H4 (cell line): ENCODE results near the gene ZSCAN22. TPM values are rescaled to one million over a fixed set of nuclear protein-coding genes. Genes with fewer than 3 reads are reported as not detected.
"Not testable (repeated sequence)": the region's sequence is repeated elsewhere in the genome, so short reads cannot be mapped to it uniquely, and the experiment has no call there.

ENCODE experiments used
- DNase-seq: peaks from one replicate; pipeline ENCODE4 v3.0.0-alpha.2; 2015; ENCODE audit warnings: low spot score
- total RNA-seq: library from RNA; depleted of rRNA; stranded (reverse); fragments of >200 nt; shearing (Covaris generic); gene quantifications from 2 replicates; pipeline ENCODE4 v1.2.3, GENCODE V29; 2014

The ZSCAN22 gene
- total RNA-seq, 1 experiment from 2014 or later: 2.6 TPM

GRCh38 chr19:58317476-58318072 lies 9.2 kb upstream of the ZSCAN22 start:
- DNase-seq: no peak

DNA sequence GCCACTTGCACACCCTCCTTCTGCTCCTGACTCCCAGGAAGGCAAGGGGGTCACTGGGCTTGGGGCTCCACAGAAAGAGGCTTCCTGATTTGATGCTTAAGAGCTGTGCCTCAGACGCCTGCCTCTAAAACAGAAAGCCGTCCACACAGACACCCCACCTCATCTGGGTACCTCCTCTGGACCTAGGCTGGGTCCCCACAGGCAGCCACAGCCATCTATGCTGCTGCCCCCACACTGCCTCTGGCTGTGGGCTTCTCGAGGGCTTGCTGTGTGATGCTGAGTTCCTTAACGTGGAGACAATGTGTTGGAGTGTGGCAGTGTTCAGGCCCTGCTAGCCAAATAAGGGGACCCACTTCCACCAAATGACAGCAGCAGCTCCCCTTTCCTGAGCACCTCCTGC lies 8.5 kb upstream of the ZSCAN22 start:
- no peak for DNase-seq

DNA sequence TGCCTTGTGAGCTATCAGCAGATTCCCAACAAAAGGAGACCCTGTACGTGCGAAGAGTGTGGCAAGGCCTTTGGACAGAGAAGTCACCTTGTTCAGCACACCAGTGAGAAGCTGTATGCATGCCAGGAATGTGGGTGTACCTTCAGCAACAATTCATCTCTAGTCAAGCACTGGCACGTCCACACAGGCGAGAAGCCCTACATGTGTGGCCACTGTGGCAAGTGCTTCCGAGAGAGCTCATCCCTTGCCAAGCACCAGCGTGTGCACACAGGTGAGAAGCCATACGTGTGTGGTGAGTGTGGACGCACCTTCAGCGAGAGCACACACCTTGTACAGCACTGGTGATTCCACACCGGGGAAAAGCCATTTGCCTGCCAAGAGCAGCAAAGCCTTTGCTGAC lies 7.6 kb upstream of the ZSCAN22 start:
- DNase-seq: no peak

DNA sequence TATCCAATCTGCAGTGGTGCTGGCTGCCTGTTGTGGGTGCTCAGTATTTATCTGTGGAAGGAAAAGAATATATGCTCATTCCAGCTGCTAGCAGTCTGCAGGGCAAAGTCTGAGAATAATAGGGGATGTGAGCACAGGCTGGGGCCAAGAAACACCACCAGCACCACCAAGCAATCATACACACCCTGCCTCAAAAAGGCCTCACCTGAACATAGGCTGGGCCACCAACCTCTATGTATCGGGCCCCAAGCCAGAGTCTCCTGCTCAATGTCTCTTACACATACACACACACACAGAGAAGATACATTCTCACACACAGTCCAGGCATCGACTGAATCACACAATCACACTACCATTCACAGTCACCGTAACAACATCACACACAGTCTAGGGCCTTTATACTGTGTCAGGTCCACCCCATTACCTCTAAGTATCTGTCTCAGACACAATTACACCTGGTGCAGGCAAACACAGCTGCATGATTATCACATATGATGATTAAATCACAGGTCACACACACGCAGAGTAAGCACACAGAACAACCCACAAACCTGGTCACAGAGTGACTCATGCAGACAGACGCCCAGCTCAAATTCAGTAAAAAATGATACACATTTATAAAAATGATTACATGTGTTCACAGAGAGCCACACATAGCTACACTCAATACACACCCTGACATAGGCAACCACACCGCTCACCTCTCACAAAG lies 1.3 kb upstream of the ZSCAN22 start:
- DNase-seq: no peak

- no peak for DNase-seq
Measured at GRCh38 chr19:58326501-58326913, 287 bp upstream of the ZSCAN22 start.

- no peak for DNase-seq
Measured at GRCh38 chr19:58328999-58329398, 2.2 kb downstream of the ZSCAN22 start.

DNA sequence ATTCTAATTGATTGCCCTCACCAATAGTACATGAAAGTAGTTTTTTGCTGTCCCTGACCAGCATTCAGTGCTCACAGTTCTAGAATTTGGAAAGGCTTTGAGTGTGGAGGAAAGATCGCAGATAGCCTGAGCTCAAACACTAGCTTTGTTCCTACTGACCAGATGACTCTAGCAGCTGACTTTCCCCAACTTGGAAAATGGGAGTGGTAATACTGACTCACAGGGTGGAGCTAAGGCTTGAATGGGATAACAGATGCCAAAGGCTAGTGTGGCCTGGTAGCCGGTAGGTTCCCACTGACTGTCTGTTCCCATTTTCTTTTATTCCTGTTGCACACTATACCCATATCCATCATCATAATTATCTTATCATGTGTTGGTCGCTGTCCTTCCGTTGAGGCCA lies 3.7 kb downstream of the ZSCAN22 start:
- no peak for DNase-seq

GRCh38 chr19:58332697-58333096 lies 5.9 kb downstream of the ZSCAN22 start:
- no peak for DNase-seq

GRCh38 chr19:58334691-58335249 lies 8.0 kb downstream of the ZSCAN22 start:
- no peak for DNase-seq

GRCh38 chr19:58335630-58336029 lies 8.8 kb downstream of the ZSCAN22 start:
- DNase-seq: no peak

GRCh38 chr19:58336216-58336615 lies 9.4 kb downstream of the ZSCAN22 start:
- no peak for DNase-seq

GRCh38 chr19:58336820-58337219 lies 10.0 kb downstream of the ZSCAN22 start:
- DNase-seq: no peak

- no peak for DNase-seq
Measured at GRCh38 chr19:58338336-58338735, 11.5 kb downstream of the ZSCAN22 start.

DNA sequence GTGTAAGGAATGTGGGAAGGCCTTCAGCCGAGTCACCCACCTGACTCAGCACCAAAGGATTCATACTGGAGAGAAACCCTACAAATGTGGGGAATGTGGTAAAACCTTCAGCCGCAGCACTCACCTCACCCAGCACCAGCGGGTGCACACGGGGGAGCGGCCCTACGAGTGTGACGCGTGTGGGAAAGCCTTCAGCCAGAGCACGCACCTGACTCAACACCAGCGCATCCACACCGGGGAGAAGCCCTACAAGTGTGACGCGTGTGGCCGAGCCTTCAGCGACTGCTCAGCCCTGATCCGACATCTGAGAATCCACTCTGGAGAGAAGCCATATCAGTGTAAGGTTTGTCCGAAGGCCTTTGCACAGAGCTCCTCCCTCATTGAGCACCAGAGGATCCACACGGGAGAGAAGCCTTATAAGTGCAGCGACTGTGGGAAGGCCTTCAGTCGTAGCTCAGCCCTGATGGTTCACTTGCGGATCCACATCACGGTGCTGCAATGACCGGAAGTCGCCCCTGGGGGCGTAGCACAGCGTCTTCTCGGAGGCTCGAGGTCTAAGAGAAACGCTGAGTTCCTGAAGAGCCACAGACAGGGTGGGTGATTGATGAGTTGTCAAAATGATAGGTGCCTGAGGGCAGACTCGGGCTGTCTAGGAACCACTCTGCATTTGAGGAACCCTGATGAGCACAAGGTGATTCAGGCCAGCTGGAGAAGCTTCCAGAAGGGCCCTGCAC lies 12.2 kb downstream of the ZSCAN22 start:
- DNase-seq: no peak

DNA sequence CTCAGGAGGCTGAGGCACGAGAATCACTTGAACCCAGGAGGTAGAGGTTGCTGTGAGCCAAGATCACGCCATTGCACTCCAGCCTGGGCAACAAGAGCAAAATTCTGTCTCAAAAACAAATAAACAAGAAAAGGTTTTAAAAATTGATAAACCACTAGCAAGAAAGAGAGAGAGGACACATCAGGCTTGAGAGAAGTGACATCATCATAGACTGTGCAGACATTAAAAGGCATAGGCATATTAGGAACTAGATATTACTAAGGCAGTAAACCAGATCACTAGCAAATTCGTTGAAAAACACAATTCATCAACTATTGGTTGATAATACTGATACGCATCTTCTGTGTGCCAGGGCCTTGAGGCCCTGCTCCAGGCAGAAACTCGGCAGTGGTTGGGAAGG lies 18.8 kb downstream of the ZSCAN22 start:
- DNase-seq: no peak

GRCh38 chr19:58346961-58347929 lies 20.5 kb downstream of the ZSCAN22 start:
- peak; percentile 54 for DNase-seq

GRCh38 chr19:58348080-58348479 lies 21.3 kb downstream of the ZSCAN22 start:
- not testable (repeated sequence) for DNase-seq

- no peak for DNase-seq
Measured at GRCh38 chr19:58349590-58349989, 22.8 kb downstream of the ZSCAN22 start.

DNA sequence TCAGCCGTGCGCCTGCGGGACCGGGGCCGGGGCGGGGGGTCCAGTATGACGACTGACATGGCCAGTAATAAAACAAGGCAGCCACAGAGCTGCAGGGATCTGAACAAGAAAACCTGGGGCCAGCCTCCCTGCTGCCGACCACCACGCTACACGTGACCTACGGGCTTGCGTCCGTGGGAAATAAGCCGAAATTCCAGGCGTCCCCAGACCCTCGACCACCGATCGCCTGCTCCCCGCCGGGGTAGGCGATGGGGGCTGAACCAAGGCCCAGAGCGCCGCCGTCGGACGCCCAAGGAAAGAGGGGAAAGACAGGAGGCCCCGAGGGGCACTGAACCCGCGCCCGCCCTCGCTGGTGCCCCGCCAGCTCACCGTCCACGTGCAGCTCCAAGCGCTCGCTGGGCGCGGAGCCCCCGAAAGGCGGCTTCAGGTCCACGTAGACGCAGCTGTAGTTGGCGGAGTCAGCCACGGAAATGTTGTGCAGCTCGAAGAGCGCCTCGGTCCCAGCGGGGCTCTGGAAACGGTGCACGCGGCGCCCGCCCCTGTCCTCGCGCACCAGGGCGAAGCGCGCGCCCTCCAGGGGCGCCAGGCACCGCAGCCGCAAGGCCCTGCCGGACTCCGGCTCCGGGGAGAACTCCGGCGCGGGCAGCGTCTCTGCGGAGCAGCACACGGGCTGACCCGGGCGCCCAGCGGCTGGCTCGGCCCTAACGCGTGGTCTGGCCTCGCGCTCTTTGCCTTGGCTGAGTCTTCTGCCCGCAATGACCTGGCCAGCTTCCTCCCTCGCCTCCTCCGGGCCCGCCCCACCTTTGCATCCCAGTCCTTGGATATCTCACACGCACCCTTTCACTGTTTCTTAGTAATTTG lies 23.4 kb downstream of the ZSCAN22 start:
- DNase-seq: no peak

DNA sequence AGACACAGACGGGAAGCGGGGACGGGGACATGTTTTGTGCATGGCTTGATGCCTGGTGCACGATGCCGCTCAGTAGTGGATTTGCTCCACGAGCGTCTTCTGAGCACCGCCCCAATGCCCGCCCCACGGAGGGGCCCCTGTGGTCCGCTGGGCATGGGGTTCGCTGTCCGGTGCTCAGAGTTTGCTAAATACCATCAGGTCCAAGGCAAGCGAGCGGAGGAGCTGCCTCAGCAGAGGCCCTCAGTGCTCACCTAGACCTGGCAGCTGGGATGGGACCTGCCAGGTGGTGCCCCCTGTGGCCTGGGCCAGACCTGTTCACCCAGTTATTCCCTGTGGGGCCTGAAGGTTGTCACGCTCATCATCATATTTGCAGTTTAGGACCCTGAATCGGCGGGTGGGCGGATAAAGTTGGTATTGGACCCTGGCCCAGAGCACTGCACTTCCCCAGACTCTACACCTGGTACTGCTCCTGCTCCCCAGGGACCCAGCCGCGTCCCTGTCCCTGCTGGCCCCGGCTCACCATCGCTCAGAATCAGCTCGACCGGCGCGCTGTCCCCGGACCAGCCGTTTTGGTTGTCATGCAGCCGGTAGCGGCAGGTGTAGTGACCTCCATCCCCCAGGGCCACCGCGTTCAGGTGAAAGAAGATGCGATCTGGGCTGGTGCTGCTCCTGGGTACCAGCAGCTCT lies 24.2 kb downstream of the ZSCAN22 start:
- DNase-seq: no peak
